SW480 (cell line): ENCODE data around the gene NKAIN1.
A peak's percentile ranks its signal among the peaks of the same experiment; 100 is the strongest.

ENCODE experiments used
- DNase-seq: peaks from one replicate; pipeline ENCODE4 v3.0.0-alpha.2; 2016; ENCODE audit warnings: low spot score

The NKAIN1 gene

GRCh38 chr1:31232689-31233088, 7.0 kb downstream of the NKAIN1 start:
- DNase-seq, result no peak

GRCh38 chr1:31231802-31232201, 7.9 kb downstream of the NKAIN1 start:
- no peak for DNase-seq

- no peak for DNase-seq
These were observed 9.3 kb downstream of the NKAIN1 start for GRCh38 chr1:31230378-31230777.

- no peak for DNase-seq
These were observed 10.7 kb downstream of the NKAIN1 start for GRCh38 chr1:31228986-31229385.

GRCh38 chr1:31227891-31228568, 11.7 kb downstream of the NKAIN1 start:
- no peak for DNase-seq

- DNase-seq, result no peak
These were observed 15.6 kb downstream of the NKAIN1 start for GRCh38 chr1:31224068-31224467.

- no peak for DNase-seq
These were observed 17.5 kb downstream of the NKAIN1 start for GRCh38 chr1:31222176-31222575.

GRCh38 chr1:31221072-31221471, 18.6 kb downstream of the NKAIN1 start:
- no peak for DNase-seq

GRCh38 chr1:31219489-31219888, 20.2 kb downstream of the NKAIN1 start:
- DNase-seq, result no peak

GRCh38 chr1:31218705-31219104, 21.0 kb downstream of the NKAIN1 start:
- DNase-seq, result no peak

GRCh38 chr1:31216016-31216415, 23.7 kb downstream of the NKAIN1 start:
- DNase-seq, result peak; percentile 38

GRCh38 chr1:31215065-31215570, 24.6 kb downstream of the NKAIN1 start:
- DNase-seq, result no peak

GRCh38 chr1:31214316-31215064, 25.2 kb downstream of the NKAIN1 start:
- DNase-seq, result no peak

- DNase-seq, result no peak
These were observed 31.2 kb downstream of the NKAIN1 start for GRCh38 chr1:31208361-31208945.

GRCh38 chr1:31207569-31207968, 32.1 kb downstream of the NKAIN1 start:
- no peak for DNase-seq

GRCh38 chr1:31207046-31207445, 32.6 kb downstream of the NKAIN1 start:
- DNase-seq, result no peak

GRCh38 chr1:31203215-31203614, 36.5 kb downstream of the NKAIN1 start:
- DNase-seq, result no peak

- DNase-seq, result no peak
These were observed 37.7 kb downstream of the NKAIN1 start for GRCh38 chr1:31201931-31202360.

- no peak for DNase-seq
These were observed 39.7 kb downstream of the NKAIN1 start for GRCh38 chr1:31199949-31200348.

- no peak for DNase-seq
These were observed 40.4 kb downstream of the NKAIN1 start for GRCh38 chr1:31199236-31199790.

GRCh38 chr1:31198600-31198999, 41.1 kb downstream of the NKAIN1 start:
- no peak for DNase-seq

GRCh38 chr1:31198150-31198549, 41.5 kb downstream of the NKAIN1 start:
- no peak for DNase-seq

GRCh38 chr1:31196685-31197084, 43.0 kb downstream of the NKAIN1 start:
- no peak for DNase-seq
